ENCODE results near the gene POGZ. TPM values are rescaled to one million over a fixed set of nuclear protein-coding genes. Genes with fewer than 3 reads are reported as not detected.
A peak's percentile ranks its signal among the peaks of the same experiment; 100 is the strongest.

POGZ gene
- total RNA-seq, 1 experiment from 2014 or later: 102 TPM

GRCh38 chr1:151401860-151402259, 57.4 kb downstream of the POGZ start:
- Histone ChIP-seq H3K18ac (ENCODE audit: insufficient read length, low read depth, low read length) (no peak overlapping the region), H3K79me2 (ENCODE audit: insufficient read depth, low read length) (peaks cover 9% of the 10 kb centered on the region; the same call in 1 of the 2 replicates), H3K4me1 (ENCODE audit: insufficient read depth, low read length) (no peaks in the 10 kb centered on the region), H4K8ac (replicated peaks; ENCODE audit: insufficient read length, low read depth, low read length) (no peak overlapping the region), H3K4me2 (ENCODE audit: insufficient read depth, insufficient read length, low read length) (no peak overlapping the region), H3K56ac (ENCODE audit: insufficient read length, low read depth, low read length) (no peak overlapping the region), H4K5ac (ENCODE audit: insufficient read length, low read depth, low read length) (no peak overlapping the region), H3K9ac (ENCODE audit: extremely low read depth, insufficient read length, low read length) (no peak overlapping the region), H3K23me2 (ENCODE audit: insufficient read length, low read depth, low read length, poor library complexity, severe bottlenecking) (peaks cover 6% of the 10 kb centered on the region), H3K79me1 (ENCODE audit: insufficient read depth, low read depth, low read length, poor library complexity, severe bottlenecking) (peaks cover 3% of the 10 kb centered on the region), H3K23ac (ENCODE audit: insufficient read length, low read depth, low read length) (no peak overlapping the region), H2BK12ac (ENCODE audit: insufficient read length, low read depth, low read length) (no peak overlapping the region), H4K91ac (ENCODE audit: insufficient read length, low read depth, low read length) (no peak overlapping the region), H2BK20ac (ENCODE audit: low read depth, low read length, poor library complexity, severe bottlenecking) (no peak overlapping the region), H3K27ac (ENCODE audit: insufficient read length, low read depth, low read length) (no peak overlapping the region), H2BK5ac (ENCODE audit: insufficient read length, low read length) (no peak overlapping the region), H3K27me3 (ENCODE audit: insufficient read depth, low read length) (no peaks in the 10 kb centered on the region), H2BK120ac (ENCODE audit: low read depth, low read length, poor library complexity, severe bottlenecking) (no peak overlapping the region), H3K14ac (ENCODE audit: insufficient read depth, low read length) (no peak overlapping the region), H3K9me3 (ENCODE audit: control insufficient read depth, low read depth, low read length) (no peaks in the 10 kb centered on the region), H3T11ph (ENCODE audit: low read length) (no peak overlapping the region), H2AK5ac (ENCODE audit: insufficient read length, low read length) (no peak overlapping the region), H4K20me1 (ENCODE audit: control insufficient read depth, insufficient read depth, insufficient read length) (no peaks in the 10 kb centered on the region), H3K4ac (ENCODE audit: low read depth, low read length) (no peak overlapping the region), H2BK15ac (ENCODE audit: low read depth, low read length) (no peak overlapping the region), H2AFZ (ENCODE audit: low read length) (no peak overlapping the region)
- Mint-ChIP-seq H3K27me3 (ENCODE audit: low read depth) (no peaks in the 10 kb centered on the region; the same call in 1 of the 2 replicates), H3K9me3 (no peaks in the 10 kb centered on the region; a peak in 1 of 5 replicates), H3K4me1 (peaks cover 12% of the 10 kb centered on the region in 2 experiments), H3K36me3 (ENCODE audit: insufficient read depth in 1 of 3, low read depth in 3 of 3) (peaks cover 38 to 70% (median 58%) of the 10 kb centered on the region in 3 experiments), H3K27ac (no peak overlapping the region; a peak in 2 of 7 replicates), H3K4me3 (peak overlapping the region in 1 of 2 experiments; percentile 93; a peak in 1 of 5 replicates)
- no CpG with 5 or more reads among the region's 2 CpGs for WGBS (ENCODE audit: extremely low coverage, insufficient read length, low lambda C conversion rate)
- DNase-seq: no peak
- TF ChIP-seq CTCF (conservative IDR thresholded peaks at IDR 0.05): no peak

All from H9 (cell line).